HG03457 (cell line): ENCODE results near the gene OR7A10.
"Not testable (repeated sequence)": the region's sequence is repeated elsewhere in the genome, so short reads cannot be mapped to it uniquely, and the experiment has no call there.

ENCODE experiments used
- ATAC-seq: cut with Tn5 transposase; IDR thresholded peaks from one replicate; pipeline ENCODE4 v1.9.1; 2021; ENCODE audit warnings: moderate number of reproducible peaks; ENCODE audit not compliant: unreplicated experiment

The OR7A10 gene

GRCh38 chr19:14796021-14796420 is 52.7 kb downstream of the OR7A10 start:
- ATAC-seq: no peak

GRCh38 chr19:14795078-14795721 is 53.5 kb downstream of the OR7A10 start:
- no peak for ATAC-seq

GRCh38 chr19:14792250-14792649 is 56.5 kb downstream of the OR7A10 start:
- ATAC-seq: not testable (repeated sequence)
